Activated CD8-positive, alpha-beta T cell treated with anti-CD3 and anti-CD28 coated beads for 36 hours (primary cell): ENCODE measurements around the gene HM13. TPM values are rescaled to one million over a fixed set of nuclear protein-coding genes. Genes with fewer than 3 reads are reported as not detected.
"Not testable (repeated sequence)": the region's sequence is repeated elsewhere in the genome, so short reads cannot be mapped to it uniquely, and the experiment has no call there.

Source experiments
- ATAC-seq: fragments of 200-7000 bp; cut with Tn5 transposase; one replicate; pipeline ENCODE4 v1.10.0; 2021; ENCODE audit warnings: mild to moderate bottlenecking, moderate library complexity
- CTCF ChIA-PET: fragments of 350-600 bp; sonication (Branson Sonifier 250); formaldehyde crosslinking; loops from one replicate; lab custom pipeline; 2021; ENCODE audit warnings: antibody characterized with exemption; lab: Charles Lee
- POLR2A ChIA-PET: fragments of 350-600 bp; sonication (Branson Sonifier 250); formaldehyde crosslinking; loops from one replicate; lab custom pipeline; 2021; ENCODE audit warnings: antibody characterized with exemption; lab: Charles Lee
- DNase-seq: peaks from one replicate; pipeline ENCODE4 v3.0.0-alpha.2; 2020
- H3K27ac Mint-ChIP-seq: one replicate; pipeline ENCODE4 v1.8.0; 2021; ENCODE audit warnings: mild to moderate bottlenecking, mixed read lengths
- H3K27me3 Mint-ChIP-seq: one replicate; pipeline ENCODE4 v1.8.0; 2021; ENCODE audit warnings: mixed read lengths
- H3K36me3 Mint-ChIP-seq: one replicate; pipeline ENCODE4 v1.8.0; 2021; ENCODE audit warnings: low read depth, mixed read lengths
- H3K4me1 Mint-ChIP-seq: one replicate; pipeline ENCODE4 v1.8.0; 2021; ENCODE audit warnings: low read depth, mixed read lengths
- H3K4me3 Mint-ChIP-seq: one replicate; pipeline ENCODE4 v1.8.0; 2021; ENCODE audit warnings: mild to moderate bottlenecking, moderate library complexity, mixed read lengths
- H3K9me3 Mint-ChIP-seq: one replicate; pipeline ENCODE4 v1.8.0; 2021; ENCODE audit warnings: mixed read lengths
- CTCF ChIP-seq: fragments of 200-600 bp; IDR thresholded peaks from one replicate; pipeline ENCODE4 v1.8.0; 2022; ENCODE audit warnings: antibody characterized with exemption, mild to moderate bottlenecking
- intact Hi-C: fragments of 100-400 bp; cut with micrococcal nuclease; formaldehyde crosslinking; loops from one replicate; pipeline ENCODE4 v1.10.0; 2022
- total RNA-seq, 2 experiments: library from RNA; stranded (reverse); gene quantifications; one replicate each; pipeline ENCODE4 v1.2.3, GENCODE V29; 2021

The HM13 gene
- total RNA-seq, 2 experiments from 2014 or later: 91.6 to 95.5 TPM

GRCh38 chr20:31536575-31536974 is 22.3 kb downstream of the HM13 start:
- POLR2A ChIA-PET: interaction anchor here (3.3 kb wide), 1 partner anchor 11 kb away, joined by 13 read pairs; a partner anchor contains a TSS
- H3K27ac Mint-ChIP-seq: no peak overlapping the region

GRCh38 chr20:31537116-31537871 is 23.1 kb downstream of the HM13 start:
- POLR2A ChIA-PET: interaction anchor here (0.8 to 3.3 kb wide), 2 partner anchors 10 to 32 kb away, joined by 3 to 13 read pairs; a partner anchor contains a TSS
- peaks cover 36% of the 10 kb centered on the region for H3K4me1 Mint-ChIP-seq
- no peak for TF ChIP-seq CTCF
- intact Hi-C loops: no loop called here
- peak overlapping the region; percentile 3 for H3K27ac Mint-ChIP-seq
- no peak overlapping the region for H3K4me3 Mint-ChIP-seq
- H3K36me3 Mint-ChIP-seq: peaks cover 61% of the 10 kb centered on the region
- H3K9me3 Mint-ChIP-seq: no peaks in the 10 kb centered on the region
- DNase-seq: no peak
- CTCF ChIA-PET: interaction anchor here (0.9 to 2.9 kb wide), 7 partner anchors 16 to 186 kb away, joined by 3 to 9 read pairs (median 4); no protein-coding TSS in a partner anchor
- H3K27me3 Mint-ChIP-seq: no peaks in the 10 kb centered on the region
- no peak for ATAC-seq

More at GRCh38 chr20:31536575-31536974, 22.3 kb downstream of the HM13 start:
- Mint-ChIP-seq H3K36me3 (peaks cover 63% of the 10 kb centered on the region), H3K4me3 (no peak overlapping the region), H3K9me3 (no peaks in the 10 kb centered on the region), H3K27me3 (no peaks in the 10 kb centered on the region), H3K4me1 (peaks cover 29% of the 10 kb centered on the region)
- intact Hi-C loops: no loop called here
- CTCF ChIA-PET: interaction anchor here (0.9 to 2.9 kb wide), 4 partner anchors 19 to 76 kb away, joined by 3 to 9 read pairs (median 6); no protein-coding TSS in a partner anchor
- DNase-seq: no peak
- ATAC-seq: no peak
- TF ChIP-seq CTCF: no peak

GRCh38 chr20:31537890-31538289 is 23.6 kb downstream of the HM13 start:
- Mint-ChIP-seq H3K27ac (peak overlapping the region; percentile 74), H3K9me3 (no peaks in the 10 kb centered on the region), H3K36me3 (peaks cover 61% of the 10 kb centered on the region), H3K4me3 (no peak overlapping the region), H3K27me3 (no peaks in the 10 kb centered on the region), H3K4me1 (peaks cover 42% of the 10 kb centered on the region)
- no peak for ATAC-seq
- intact Hi-C loops: no loop called here
- ChIA-PET CTCF (interaction anchor here (0.9 to 2.9 kb wide), 7 partner anchors 17 to 186 kb away, joined by 3 to 9 read pairs (median 4); no protein-coding TSS in a partner anchor), POLR2A (interaction anchor here (0.8 to 3.3 kb wide), 2 partner anchors 10 to 33 kb away, joined by 3 to 13 read pairs; a partner anchor contains a TSS)
- DNase-seq: no peak
- TF ChIP-seq CTCF: no peak

GRCh38 chr20:31538326-31538725 is 24.1 kb downstream of the HM13 start:
- ATAC-seq: no peak
- Mint-ChIP-seq H3K4me3 (no peak overlapping the region), H3K27ac (peak overlapping the region; percentile 74), H3K9me3 (no peaks in the 10 kb centered on the region), H3K27me3 (no peaks in the 10 kb centered on the region), H3K36me3 (peaks cover 61% of the 10 kb centered on the region), H3K4me1 (peaks cover 44% of the 10 kb centered on the region)
- peak; percentile 25 for DNase-seq
- intact Hi-C loops: no loop called here
- POLR2A ChIA-PET: interaction anchor here (1.0 to 3.3 kb wide), 2 partner anchors 9 to 18 kb away, joined by 3 to 13 read pairs; a partner anchor contains a TSS
- TF ChIP-seq CTCF: no peak
- CTCF ChIA-PET: interaction anchor here (0.9 to 2.9 kb wide), 8 partner anchors 17 to 185 kb away, joined by 3 to 9 read pairs (median 4); no protein-coding TSS in a partner anchor

- H3K9me3 Mint-ChIP-seq, intact Hi-C loops, H3K27ac Mint-ChIP-seq, ATAC-seq, DNase-seq, H3K27me3 Mint-ChIP-seq, H3K4me3 Mint-ChIP-seq: not testable (repeated sequence)
- ChIA-PET POLR2A (interaction anchor here (0.6 to 3.3 kb wide), 2 partner anchors 8 to 71 kb away, joined by 4 to 13 read pairs; a partner anchor contains a TSS), CTCF (interaction anchor here (1.3 kb wide), 2 partner anchors 18 to 29 kb away, joined by 3 read pairs; no protein-coding TSS in a partner anchor)
- peaks cover 56% of the 10 kb centered on the region for H3K36me3 Mint-ChIP-seq
- peaks cover 50% of the 10 kb centered on the region for H3K4me1 Mint-ChIP-seq
Measured at GRCh38 chr20:31539636-31540035, 25.4 kb downstream of the HM13 start.
